ENCODE measurements around the gene CDNF.
"Not testable (repeated sequence)": the region's sequence is repeated elsewhere in the genome, so short reads cannot be mapped to it uniquely, and the experiment has no call there.

DNA sequence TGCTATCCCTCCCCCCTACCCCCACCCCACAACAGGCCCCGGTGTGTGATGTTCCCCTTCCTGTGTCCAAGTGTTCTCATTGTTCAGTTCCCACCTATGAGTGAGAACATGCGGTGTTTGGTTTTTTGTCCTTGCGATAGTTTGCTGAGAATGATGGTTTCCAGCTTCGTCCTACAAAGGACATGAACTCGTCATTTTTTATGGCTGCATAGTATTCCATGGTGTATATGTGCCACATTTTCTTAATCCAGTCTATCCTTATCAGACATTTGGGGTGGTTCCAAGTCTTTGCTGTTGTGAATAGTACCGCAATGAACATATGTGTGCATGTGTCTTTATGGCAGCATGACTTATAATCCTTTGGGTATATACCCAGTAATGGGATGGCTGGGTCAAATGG is 26.6 kb upstream of the CDNF start:
- TF ChIP-seq HCFC1 (IDR thresholded peaks at IDR 0.05; ENCODE audit: low read length); CTCF (IDR thresholded peaks at IDR 0.05 in 2 of 3, conservative IDR thresholded peaks at IDR 0.05 in 1 of 3; ENCODE audit: control insufficient read depth in 2 of 3, extremely low read depth in 1 of 3, insufficient read depth in 1 of 3, low read depth in 3 of 3, low read length in 3 of 3): not testable (repeated sequence)
